Neural progenitor cell (in vitro differentiated cells): ENCODE data around the gene CARF. TPM values are rescaled to one million over a fixed set of nuclear protein-coding genes. Genes with fewer than 3 reads are reported as not detected.
"Not testable (repeated sequence)": the region's sequence is repeated elsewhere in the genome, so short reads cannot be mapped to it uniquely, and the experiment has no call there.

ENCODE experiments used
- DNase-seq: peaks from one replicate; pipeline ENCODE4 v3.0.0-alpha.2; 2016; ENCODE audit warnings: low spot score
- H2AFZ ChIP-seq: fragments of 200-600 bp; sonication (generic); replicated peaks from 2 replicates; pipeline ENCODE4 v1.6.1; 2016; ENCODE audit warnings: antibody characterized with exemption
- H3F3A ChIP-seq: fragments of 200-600 bp; sonication (generic); 2 replicates; pipeline ENCODE4 v1.6.1; 2016; ENCODE audit warnings: antibody characterized with exemption, low read depth
- H3K27ac ChIP-seq: fragments of 200-600 bp; sonication (generic); 2 replicates; pipeline ENCODE4 v1.5.1; 2016; ENCODE audit warnings: mild to moderate bottlenecking
- H3K27me3 ChIP-seq: fragments of 200-600 bp; sonication (generic); 2 replicates; pipeline ENCODE4 v1.6.1; 2016; ENCODE audit warnings: mild to moderate bottlenecking, moderate library complexity
- H3K36me3 ChIP-seq: fragments of 200-600 bp; sonication (generic); 2 replicates; pipeline ENCODE4 v1.5.1; 2016
- H3K4me1 ChIP-seq: fragments of 200-600 bp; sonication (generic); 2 replicates; pipeline ENCODE4 v1.6.1; 2016; ENCODE audit warnings: mixed run types
- H3K4me2 ChIP-seq: fragments of 200-600 bp; sonication (generic); 2 replicates; pipeline ENCODE4 v1.6.1; 2016
- H3K4me3 ChIP-seq: fragments of 200-600 bp; sonication (generic); 2 replicates; pipeline ENCODE4 v1.5.1; 2016
- H3K79me2 ChIP-seq: fragments of 200-600 bp; sonication (generic); 2 replicates; pipeline ENCODE4 v1.6.1; 2016; ENCODE audit warnings: low read depth
- H3K9ac ChIP-seq: fragments of 200-600 bp; sonication (generic); 2 replicates; pipeline ENCODE4 v1.6.1; 2016
- H3K9me3 ChIP-seq: fragments of 200-600 bp; sonication (generic); 2 replicates; pipeline ENCODE4 v1.5.1; 2016; ENCODE audit warnings: low read depth
- H4K20me1 ChIP-seq: fragments of 200-600 bp; sonication (generic); 2 replicates; pipeline ENCODE4 v1.6.1; 2016; ENCODE audit warnings: low read depth
- H3K27ac Mint-ChIP-seq: 3 replicates; pipeline ENCODE4 v1.8.0; 2021; ENCODE audit warnings: mixed read lengths
- H3K27me3 Mint-ChIP-seq: 2 replicates; pipeline ENCODE4 v1.8.0; 2022; ENCODE audit warnings: low read depth, mild to moderate bottlenecking, inconsistent platforms, moderate library complexity, mixed read lengths; ENCODE audit not compliant: insufficient read depth
- H3K36me3 Mint-ChIP-seq: 3 replicates; pipeline ENCODE4 v1.8.0; 2021; ENCODE audit warnings: mixed read lengths
- H3K4me1 Mint-ChIP-seq: 3 replicates; pipeline ENCODE4 v1.8.0; 2021; ENCODE audit warnings: mixed read lengths
- H3K4me3 Mint-ChIP-seq: 3 replicates; pipeline ENCODE4 v1.8.0; 2021; ENCODE audit warnings: mild to moderate bottlenecking, moderate library complexity, mixed read lengths
- H3K9me3 Mint-ChIP-seq: 3 replicates; pipeline ENCODE4 v1.8.0; 2020; ENCODE audit warnings: mixed read lengths
- CTCF ChIP-seq: fragments of 200-600 bp; sonication (generic); IDR thresholded peaks from 2 replicates; pipeline ENCODE4 v1.5.1; 2017; ENCODE audit warnings: antibody characterized with exemption, mild to moderate bottlenecking
- EZH2 ChIP-seq: fragments of 200-600 bp; sonication (generic); IDR thresholded peaks from 2 replicates; pipeline ENCODE4 v1.6.1; 2017; ENCODE audit warnings: antibody characterized with exemption, mild to moderate bottlenecking, moderate library complexity
- EZH2phosphoT487 ChIP-seq: fragments of 200-600 bp; sonication (generic); IDR thresholded peaks from 2 replicates; pipeline ENCODE4 v1.6.1; 2017; ENCODE audit warnings: antibody characterized with exemption
- total RNA-seq: library from RNA; depleted of rRNA; stranded (reverse); fragments of >200 nt; gene quantifications from 2 replicates; pipeline ENCODE4 v1.2.3, GENCODE V29; 2015; ENCODE audit warnings: low replicate concordance

Gene CARF
- total RNA-seq, 1 donor from 2014 or later = 30.9 TPM

GRCh38 chr2:202945497-202945896, 33.4 kb downstream of the CARF start:
- no peak overlapping the region for H3K27ac Mint-ChIP-seq
- no peak overlapping the region for H3K4me3 Mint-ChIP-seq
- Histone ChIP-seq H2AFZ (no peak overlapping the region), H3K36me3 (peaks cover 13% of the 10 kb centered on the region), H3K4me3 (no peak overlapping the region), H3K27me3 (no peaks in the 10 kb centered on the region), H3K79me2 (no peaks in the 10 kb centered on the region), H3K9ac (no peak overlapping the region), H3K4me2 (no peak overlapping the region), H3F3A (no peaks in the 10 kb centered on the region), H3K27ac (no peak overlapping the region), H3K9me3 (peaks cover 15% of the 10 kb centered on the region), H4K20me1 (no peaks in the 10 kb centered on the region), H3K4me1 (peaks cover 4% of the 10 kb centered on the region)
- H3K27me3 Mint-ChIP-seq = no peaks in the 10 kb centered on the region
- TF ChIP-seq EZH2 (no peak), EZH2phosphoT487 (no peak), CTCF (no peak)
- DNase-seq = no peak
- H3K36me3 Mint-ChIP-seq = peaks cover 35% of the 10 kb centered on the region
- H3K9me3 Mint-ChIP-seq = peaks cover 34% of the 10 kb centered on the region
- peaks cover 3% of the 10 kb centered on the region for H3K4me1 Mint-ChIP-seq

- not testable (repeated sequence) for H3K27ac Mint-ChIP-seq, H3K27me3 ChIP-seq, H3K79me2 ChIP-seq, H3K4me1 ChIP-seq, H3K27me3 Mint-ChIP-seq, H3K4me3 Mint-ChIP-seq, H3K4me1 Mint-ChIP-seq, H3K4me3 ChIP-seq, H3K27ac ChIP-seq, H3K9ac ChIP-seq, H3F3A ChIP-seq, H4K20me1 ChIP-seq, H2AFZ ChIP-seq, H3K4me2 ChIP-seq, DNase-seq
- Mint-ChIP-seq H3K36me3 (peaks cover 36% of the 10 kb centered on the region), H3K9me3 (peaks cover 34% of the 10 kb centered on the region)
- peaks cover 13% of the 10 kb centered on the region for H3K36me3 ChIP-seq
- peaks cover 15% of the 10 kb centered on the region for H3K9me3 ChIP-seq
Measured at GRCh38 chr2:202949333-202949732, 37.3 kb downstream of the CARF start.

- Mint-ChIP-seq H3K36me3 (peaks cover 25% of the 10 kb centered on the region), H3K27ac (no peak overlapping the region), H3K27me3 (no peaks in the 10 kb centered on the region), H3K9me3 (peaks cover 31% of the 10 kb centered on the region), H3K4me1 (no peaks in the 10 kb centered on the region), H3K4me3 (no peak overlapping the region)
- H3K36me3 ChIP-seq = peaks cover 8% of the 10 kb centered on the region
- no peaks in the 10 kb centered on the region for H3K27me3 ChIP-seq
- no peak overlapping the region for H3K9ac ChIP-seq
- no peak overlapping the region for H2AFZ ChIP-seq
- no peak overlapping the region for H3K4me2 ChIP-seq
- no peaks in the 10 kb centered on the region for H4K20me1 ChIP-seq
- H3K9me3 ChIP-seq = peaks cover 15% of the 10 kb centered on the region
- no peaks in the 10 kb centered on the region for H3K4me1 ChIP-seq
- TF ChIP-seq CTCF (no peak), EZH2 (no peak), EZH2phosphoT487 (no peak)
- H3K79me2 ChIP-seq = no peaks in the 10 kb centered on the region
- H3K4me3 ChIP-seq = no peak overlapping the region
- H3K27ac ChIP-seq = no peak overlapping the region
- DNase-seq = no peak
- H3F3A ChIP-seq = no peaks in the 10 kb centered on the region
Measured at GRCh38 chr2:202950592-202950991, 38.5 kb downstream of the CARF start.

- Histone ChIP-seq H3K4me1 (no peaks in the 10 kb centered on the region), H3K36me3 (no peaks in the 10 kb centered on the region), H2AFZ (no peak overlapping the region), H3K27ac (no peak overlapping the region), H3K4me2 (no peak overlapping the region), H3K79me2 (no peaks in the 10 kb centered on the region), H3K9ac (no peak overlapping the region), H3K27me3 (no peaks in the 10 kb centered on the region), H3F3A (no peaks in the 10 kb centered on the region), H4K20me1 (no peaks in the 10 kb centered on the region), H3K9me3 (no peaks in the 10 kb centered on the region), H3K4me3 (no peak overlapping the region)
- Mint-ChIP-seq H3K4me3 (no peak overlapping the region), H3K27me3 (no peaks in the 10 kb centered on the region), H3K27ac (no peak overlapping the region), H3K4me1 (no peaks in the 10 kb centered on the region), H3K36me3 (peaks cover 3% of the 10 kb centered on the region), H3K9me3 (no peaks in the 10 kb centered on the region)
- DNase-seq = no peak
- TF ChIP-seq CTCF = no peak
- no peak for TF ChIP-seq EZH2phosphoT487
- no peak for TF ChIP-seq EZH2
Measured at GRCh38 chr2:202960524-202960923, 48.4 kb downstream of the CARF start.
